Measurements from ENCODE around the gene AGBL2.
"Not testable (repeated sequence)": the region's sequence is repeated elsewhere in the genome, so short reads cannot be mapped to it uniquely, and the experiment has no call there.

AGBL2 gene

GRCh38 chr11:47688991-47689390 is 26.2 kb downstream of the AGBL2 start:
- no peak for DNase-seq (ENCODE audit: low read depth)

GRCh38 chr11:47688111-47688510 is 27.1 kb downstream of the AGBL2 start:
- DNase-seq (ENCODE audit: low read depth) = no peak

GRCh38 chr11:47686704-47687103 is 28.5 kb downstream of the AGBL2 start:
- DNase-seq (ENCODE audit: low read depth) = not testable (repeated sequence)

GRCh38 chr11:47686151-47686550 is 29.0 kb downstream of the AGBL2 start:
- no peak for DNase-seq (ENCODE audit: low read depth)

- DNase-seq (ENCODE audit: low read depth) = no peak
Measured at GRCh38 chr11:47675851-47676250, 39.3 kb downstream of the AGBL2 start.

GRCh38 chr11:47672283-47672730 is 42.9 kb downstream of the AGBL2 start:
- no peak for DNase-seq (ENCODE audit: low read depth)

- no peak for DNase-seq (ENCODE audit: low read depth)
Measured at GRCh38 chr11:47669856-47670255, 45.3 kb downstream of the AGBL2 start.

GRCh38 chr11:47668665-47669064 is 46.5 kb downstream of the AGBL2 start:
- no peak for DNase-seq (ENCODE audit: low read depth)

- no peak for DNase-seq (ENCODE audit: low read depth)
Measured at GRCh38 chr11:47667555-47667954, 47.6 kb downstream of the AGBL2 start.

GRCh38 chr11:47667135-47667534 is 48.0 kb downstream of the AGBL2 start:
- DNase-seq (ENCODE audit: low read depth) = no peak

GRCh38 chr11:47664936-47665335 is 50.2 kb downstream of the AGBL2 start:
- not testable (repeated sequence) for DNase-seq (ENCODE audit: low read depth)

- DNase-seq (ENCODE audit: low read depth) = no peak
Measured at GRCh38 chr11:47661245-47661644, 53.9 kb downstream of the AGBL2 start.

GRCh38 chr11:47659276-47659675 is 55.9 kb downstream of the AGBL2 start:
- no peak for DNase-seq (ENCODE audit: low read depth)

- no peak for DNase-seq (ENCODE audit: low read depth)
Measured at GRCh38 chr11:47656260-47656885, 58.8 kb downstream of the AGBL2 start.

GRCh38 chr11:47651818-47652469 is 63.2 kb downstream of the AGBL2 start:
- no peak for DNase-seq (ENCODE audit: low read depth)

- no peak for DNase-seq (ENCODE audit: low read depth)
Measured at GRCh38 chr11:47649276-47649675, 65.9 kb downstream of the AGBL2 start.

GRCh38 chr11:47646019-47646418 is 69.2 kb downstream of the AGBL2 start:
- DNase-seq (ENCODE audit: low read depth) = no peak

- no peak for DNase-seq (ENCODE audit: low read depth)
Measured at GRCh38 chr11:47645500-47645899, 69.7 kb downstream of the AGBL2 start.

GRCh38 chr11:47642099-47642855 is 72.9 kb downstream of the AGBL2 start, which contains the start of gene MTCH2:
Gene MTCH2, minus strand, starts transcription at chr11:47642559. Its CDS starts 94 bp downstream, at chr11:47642465.
- peak; percentile 93 for DNase-seq (ENCODE audit: low read depth)

- DNase-seq (ENCODE audit: low read depth) = no peak
Measured at GRCh38 chr11:47641600-47642098, 73.5 kb downstream of the AGBL2 start.

- DNase-seq (ENCODE audit: low read depth) = not testable (repeated sequence)
Measured at GRCh38 chr11:47640506-47640905, 74.7 kb downstream of the AGBL2 start.

- DNase-seq (ENCODE audit: low read depth) = not testable (repeated sequence)
Measured at GRCh38 chr11:47636331-47636730, 78.8 kb downstream of the AGBL2 start.

- DNase-seq (ENCODE audit: low read depth) = no peak
Measured at GRCh38 chr11:47631473-47631872, 83.7 kb downstream of the AGBL2 start.

Data from activated gamma-delta T cell treated with anti-CD3 and anti-CD28 coated beads, Interleukin-2, amount 50 U/mL, for 16 hours (primary cell).